ENCODE results near the gene C12orf50.

- TF ChIP-seq POLR2AphosphoS5 (IDR thresholded peaks at IDR 0.05; ENCODE audit: low read depth) (no peak), CTCF (conservative IDR thresholded peaks at IDR 0.05; ENCODE audit: low read depth in 2 of 2) (no peak), REST (IDR thresholded peaks at IDR 0.05; ENCODE audit: unreplicated experiment) (no peak), EZH2 (IDR thresholded peaks at IDR 0.05; ENCODE audit: low read depth, unreplicated experiment) (no peak), ZNF114 (CRISPR knock-in tag; IDR thresholded peaks at IDR 0.05) (no peak), CREB1 (CRISPR knock-in tag; IDR thresholded peaks at IDR 0.05; ENCODE audit: low read depth) (no peak)
These were observed 17.4 kb downstream of the C12orf50 start for GRCh38 chr12:88011755-88012154.
